SK-N-SH treated with all-trans-retinoic acid at 6 μM for 48 hours (cell line): ENCODE data around the gene NRF1.
A peak's percentile ranks its signal among the peaks of the same experiment; 100 is the strongest.

Experiments
- ATAC-seq: fragments of 200-7000 bp; cut with Tn5 transposase; 3 replicates; pipeline ENCODE4 v1.9.1; 2020; ENCODE audit warnings: mild to moderate bottlenecking, moderate library complexity
- BACH2 ChIP-seq: fragments of 250-450 bp; sonication (Bioruptor Pico); IDR thresholded peaks from 2 replicates; pipeline ENCODE4 v1.9.0; 2021; ENCODE audit warnings: mild to moderate bottlenecking, borderline replicate concordance
- CSDC2 ChIP-seq: fragments of 250-450 bp; sonication (Bioruptor Pico); IDR thresholded peaks from 2 replicates; pipeline ENCODE4 v1.5.0; 2020; ENCODE audit warnings: mild to moderate bottlenecking, moderate library complexity
- CSRNP3 ChIP-seq: fragments of 250-450 bp; sonication (Bioruptor Pico); IDR thresholded peaks from 2 replicates; pipeline ENCODE4 v1.5.1; 2021; ENCODE audit warnings: mild to moderate bottlenecking, moderate library complexity
- ESRRG ChIP-seq: fragments of 250-450 bp; sonication (Bioruptor Pico); IDR thresholded peaks from 2 replicates; pipeline ENCODE4 v1.6.1; 2021; ENCODE audit warnings: mild to moderate bottlenecking
- GLIS3 ChIP-seq: fragments of 250-450 bp; sonication (Bioruptor Pico); IDR thresholded peaks from 2 replicates; pipeline ENCODE4 v1.5.0; 2020; ENCODE audit warnings: mild to moderate bottlenecking, moderate library complexity
- ISL1 ChIP-seq: fragments of 250-450 bp; sonication (Bioruptor Pico); IDR thresholded peaks from 2 replicates; pipeline ENCODE4 v2.1.2; 2022; ENCODE audit warnings: mild to moderate bottlenecking, moderate library complexity
- OSR1 ChIP-seq: fragments of 250-450 bp; sonication (Bioruptor Pico); IDR thresholded peaks from 2 replicates; pipeline ENCODE4 v1.8.0; 2022; ENCODE audit warnings: moderate library complexity, mild to moderate bottlenecking, inconsistent platforms
- PATZ1 ChIP-seq: fragments of 250-450 bp; sonication (Bioruptor Pico); IDR thresholded peaks from 2 replicates; pipeline ENCODE4 v1.8.0; 2020; ENCODE audit warnings: mild to moderate bottlenecking, moderate library complexity, borderline replicate concordance
- PPARA ChIP-seq: fragments of 250-450 bp; sonication (Bioruptor Pico); IDR thresholded peaks from 2 replicates; pipeline ENCODE4 v1.5.0; 2020; ENCODE audit warnings: mild to moderate bottlenecking, borderline replicate concordance
- RARB ChIP-seq: fragments of 250-450 bp; sonication (Bioruptor Pico); IDR thresholded peaks from 2 replicates; pipeline ENCODE4 v1.8.0; 2021; ENCODE audit warnings: mild to moderate bottlenecking, moderate library complexity
- SNAI2 ChIP-seq: fragments of 250-450 bp; sonication (Bioruptor Pico); IDR thresholded peaks from 2 replicates; pipeline ENCODE4 v1.5.0; 2020; ENCODE audit warnings: mild to moderate bottlenecking, moderate library complexity
- TOX ChIP-seq: fragments of 250-450 bp; sonication (Bioruptor Pico); IDR thresholded peaks from 2 replicates; pipeline ENCODE4 v1.8.0; 2021; ENCODE audit warnings: mild to moderate bottlenecking, moderate library complexity, borderline replicate concordance
- TSHZ2 ChIP-seq: fragments of 250-450 bp; sonication (Bioruptor Pico); IDR thresholded peaks from 2 replicates; pipeline ENCODE4 v1.5.0; 2020; ENCODE audit warnings: mild to moderate bottlenecking, moderate library complexity
- ZFP3 ChIP-seq: fragments of 250-450 bp; sonication (Bioruptor Pico); IDR thresholded peaks from 2 replicates; pipeline ENCODE4 v1.5.0; 2020; ENCODE audit warnings: mild to moderate bottlenecking, moderate library complexity
- ZNF565 ChIP-seq: fragments of 450-650 bp; formaldehyde crosslinking; conservative IDR thresholded peaks from 2 replicates; pipeline ENCODE4 v1.5.0; 2020; ENCODE audit warnings: low read depth, mild to moderate bottlenecking, moderate library complexity
- ZNF70 ChIP-seq: fragments of 450-650 bp; formaldehyde crosslinking; IDR thresholded peaks from 2 replicates; pipeline ENCODE4 v1.5.0; 2020; ENCODE audit warnings: mild to moderate bottlenecking, moderate library complexity
- ZNF8 ChIP-seq: fragments of 450-650 bp; formaldehyde crosslinking; IDR thresholded peaks from 2 replicates; pipeline ENCODE4 v1.5.0; 2020; ENCODE audit warnings: mild to moderate bottlenecking, moderate library complexity
- TF ChIP-seq, protein P1 (sequence below): fragments of 250-450 bp; sonication (Bioruptor Pico); IDR thresholded peaks from 2 replicates; pipeline ENCODE4 v1.5.1; 2020; ENCODE audit warnings: low read depth, mild to moderate bottlenecking, moderate library complexity

The NRF1 gene

GRCh38 chr7:129568240-129568639 is 43.3 kb upstream of the NRF1 start:
- ATAC-seq: no peak
- no peak for TF ChIP-seq BACH2 (CRISPR knock-in tag)

DNA sequence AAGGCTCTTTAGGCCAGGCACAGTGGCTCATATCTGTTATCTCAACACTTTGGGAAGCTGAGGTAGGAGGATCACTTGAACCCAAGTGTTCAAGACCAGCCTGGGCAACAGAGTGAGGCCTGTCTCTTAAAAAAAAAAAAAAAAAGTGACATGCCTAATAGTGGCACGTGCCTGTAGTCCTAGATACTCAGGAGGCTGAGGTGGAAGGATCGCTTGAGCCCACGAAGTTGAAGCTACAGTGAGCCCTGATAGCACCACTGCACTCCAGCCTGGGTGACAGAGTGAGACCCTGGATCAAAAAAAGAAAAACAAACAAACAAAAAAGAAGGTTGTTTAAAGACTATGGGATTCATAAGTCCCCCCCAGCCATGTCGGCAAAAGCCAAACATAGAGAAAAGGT is 42.2 kb upstream of the NRF1 start:
- TF ChIP-seq ZFP3 (CRISPR knock-in tag) (no peak), GLIS3 (no peak), TOX (no peak), PATZ1 (CRISPR knock-in tag) (no peak), ZNF8 (CRISPR knock-in tag) (no peak), ISL1 (no peak), TSHZ2 (CRISPR knock-in tag) (no peak), ESRRG (no peak), ZNF70 (CRISPR knock-in tag) (no peak), CSRNP3 (CRISPR knock-in tag) (no peak), CSDC2 (CRISPR knock-in tag) (no peak), PPARA (CRISPR knock-in tag) (no peak), OSR1 (CRISPR knock-in tag) (no peak)
- ATAC-seq: peak; percentile 31; the same call in 2 of the 3 replicates

DNA sequence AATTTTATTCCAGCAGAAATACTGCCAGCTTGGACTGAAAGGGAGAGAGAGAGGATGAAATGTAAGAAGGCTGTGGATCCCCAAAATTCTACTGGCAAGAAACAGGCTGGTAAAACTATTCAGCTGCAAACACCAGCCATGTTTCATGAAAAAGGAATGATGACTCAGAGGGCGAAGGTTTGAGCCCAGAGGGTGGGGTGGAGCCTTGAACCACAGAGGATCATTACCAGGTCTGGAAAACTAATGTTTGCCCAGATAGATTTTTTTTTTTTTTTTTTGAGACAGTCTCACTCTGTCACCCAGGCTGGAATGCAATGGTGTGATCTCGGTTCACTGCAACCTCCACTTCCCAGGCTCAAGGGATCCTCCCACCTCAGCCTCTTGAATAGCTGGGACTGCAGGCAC is 41.7 kb upstream of the NRF1 start:
- ATAC-seq: peak; percentile 93
- no peak for TF ChIP-seq RARB (CRISPR knock-in tag)
- TF ChIP-seq ZNF565 (CRISPR knock-in tag): no peak
- no peak for TF ChIP-seq GLIS3
- TF ChIP-seq, protein P1, sequence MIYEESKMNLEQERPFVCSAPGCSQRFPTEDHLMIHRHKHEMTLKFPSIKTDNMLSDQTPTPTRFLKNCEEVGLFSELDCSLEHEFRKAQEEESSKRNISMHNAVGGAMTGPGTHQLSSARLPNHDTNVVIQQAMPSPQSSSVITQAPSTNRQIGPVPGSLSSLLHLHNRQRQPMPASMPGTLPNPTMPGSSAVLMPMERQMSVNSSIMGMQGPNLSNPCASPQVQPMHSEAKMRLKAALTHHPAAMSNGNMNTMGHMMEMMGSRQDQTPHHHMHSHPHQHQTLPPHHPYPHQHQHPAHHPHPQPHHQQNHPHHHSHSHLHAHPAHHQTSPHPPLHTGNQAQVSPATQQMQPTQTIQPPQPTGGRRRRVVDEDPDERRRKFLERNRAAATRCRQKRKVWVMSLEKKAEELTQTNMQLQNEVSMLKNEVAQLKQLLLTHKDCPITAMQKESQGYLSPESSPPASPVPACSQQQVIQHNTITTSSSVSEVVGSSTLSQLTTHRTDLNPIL (CRISPR knock-in tag): no peak

DNA sequence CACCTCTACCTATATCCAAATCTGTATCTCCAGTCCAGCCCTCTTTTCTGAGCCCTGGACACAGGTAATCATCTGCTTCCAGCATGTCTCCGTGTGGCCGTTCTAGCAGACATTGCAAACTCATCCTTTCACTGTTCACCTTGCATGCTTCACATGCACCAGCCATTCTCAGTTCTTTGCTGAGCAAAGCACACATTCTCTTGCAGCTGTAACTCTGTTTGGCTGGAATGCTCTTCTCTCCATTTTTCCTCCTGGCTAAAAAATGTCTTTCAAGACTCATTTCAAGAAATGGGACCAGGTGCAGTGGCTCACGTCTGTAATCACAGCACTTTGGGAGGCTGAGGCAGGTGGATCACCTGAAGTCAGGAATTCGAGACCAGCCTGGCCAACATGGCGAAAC is 40.3 kb upstream of the NRF1 start:
- ATAC-seq: no peak
- TF ChIP-seq ZNF8 (CRISPR knock-in tag) (no peak), SNAI2 (no peak), OSR1 (CRISPR knock-in tag) (no peak), TOX (no peak), ESRRG (no peak), PPARA (CRISPR knock-in tag) (no peak), CSRNP3 (CRISPR knock-in tag) (no peak)
- TF ChIP-seq, protein P1 (CRISPR knock-in tag): no peak
